GM23338 (cell line): ENCODE results near the gene C12orf43. TPM values are rescaled to one million over a fixed set of nuclear protein-coding genes. Genes with fewer than 3 reads are reported as not detected.

Experiments used
- ATAC-seq: fragments of 200-7000 bp; cut with Tn5 transposase; 3 replicates; pipeline ENCODE4 v1.9.1; 2020
- DNase-seq: peaks from one replicate; pipeline ENCODE4 v3.0.0-alpha.2; 2015; ENCODE audit warnings: low spot score
- H2AFZ ChIP-seq: fragments of 200-600 bp; sonication (generic); 2 replicates; pipeline ENCODE4 v1.8.0; 2016; ENCODE audit warnings: antibody characterized with exemption, mild to moderate bottlenecking, moderate library complexity
- H3F3A ChIP-seq: fragments of 200-600 bp; sonication (generic); replicated peaks from 2 replicates; pipeline ENCODE4 v1.8.0; 2017; ENCODE audit warnings: antibody characterized with exemption, mixed run types, low read depth
- H3K27ac ChIP-seq: fragments of 200-600 bp; sonication (generic); 2 replicates; pipeline ENCODE4 v1.6.1; 2016; ENCODE audit warnings: low read depth
- H3K27me3 ChIP-seq: fragments of 200-600 bp; sonication (generic); 2 replicates; pipeline ENCODE4 v1.8.0; 2016; ENCODE audit warnings: mild to moderate bottlenecking, mixed run types, moderate library complexity; ENCODE audit not compliant: insufficient read depth
- H3K36me3 ChIP-seq: fragments of 200-600 bp; sonication (generic); 2 replicates; pipeline ENCODE4 v1.8.0; 2016; ENCODE audit warnings: mild to moderate bottlenecking; ENCODE audit not compliant: insufficient read depth
- H3K4me1 ChIP-seq: fragments of 200-600 bp; sonication (generic); 2 replicates; pipeline ENCODE4 v1.8.0; 2016; ENCODE audit warnings: mild to moderate bottlenecking, moderate library complexity; ENCODE audit not compliant: insufficient read depth
- H3K4me2 ChIP-seq: fragments of 200-600 bp; sonication (generic); 2 replicates; pipeline ENCODE4 v1.7.1; 2017; ENCODE audit warnings: mixed run types
- H3K4me3 ChIP-seq: fragments of 200-600 bp; sonication (generic); 2 replicates; pipeline ENCODE4 v1.6.1; 2016; ENCODE audit warnings: mixed run types
- H3K79me2 ChIP-seq: fragments of 200-600 bp; sonication (generic); replicated peaks from 2 replicates; pipeline ENCODE4 v1.8.0; 2017; ENCODE audit warnings: mild to moderate bottlenecking; ENCODE audit not compliant: insufficient read depth
- H3K9me2 ChIP-seq: fragments of 200-600 bp; sonication (generic); 2 replicates; pipeline ENCODE4 v1.8.0; 2017; ENCODE audit not compliant: insufficient read depth
- H4K20me1 ChIP-seq: fragments of 200-600 bp; sonication (generic); replicated peaks from 2 replicates; pipeline ENCODE4 v1.8.0; 2017; ENCODE audit warnings: mild to moderate bottlenecking; ENCODE audit not compliant: insufficient read depth
- H3K27ac Mint-ChIP-seq: 2 replicates; pipeline ENCODE4 v1.8.0; 2020; ENCODE audit warnings: inconsistent platforms, mild to moderate bottlenecking, moderate library complexity, mixed read lengths
- H3K27me3 Mint-ChIP-seq: 3 replicates; pipeline ENCODE4 v1.8.0; 2022; ENCODE audit warnings: low read depth, mild to moderate bottlenecking, moderate library complexity, mixed read lengths, inconsistent platforms; ENCODE audit not compliant: insufficient read depth, poor library complexity
- H3K36me3 Mint-ChIP-seq: 3 replicates; pipeline ENCODE4 v1.8.0; 2021; ENCODE audit warnings: low read depth, mild to moderate bottlenecking, inconsistent platforms, moderate library complexity, mixed read lengths
- H3K4me1 Mint-ChIP-seq: 3 replicates; pipeline ENCODE4 v1.8.0; 2020; ENCODE audit warnings: mild to moderate bottlenecking, inconsistent platforms, mixed read lengths
- H3K4me3 Mint-ChIP-seq: 3 replicates; pipeline ENCODE4 v1.8.0; 2021; ENCODE audit warnings: moderate library complexity, mild to moderate bottlenecking, inconsistent platforms, mixed read lengths
- H3K9me3 Mint-ChIP-seq: 3 replicates; pipeline ENCODE4 v1.8.0; 2020; ENCODE audit warnings: moderate library complexity, mild to moderate bottlenecking, inconsistent platforms, mixed read lengths
- CREB1 ChIP-seq: fragments of 250-450 bp; sonication (Bioruptor Pico); IDR thresholded peaks from 2 replicates; pipeline ENCODE4 v1.5.0; 2020; ENCODE audit warnings: low read depth, mild to moderate bottlenecking, moderate library complexity
- CTCF ChIP-seq, 2 experiments: fragments of 200-600 bp in 1 of 2; sonication (generic) in 1 of 2; conservative IDR thresholded peaks; 2 replicates each; pipeline versions ENCODE4 v1.5.1 to v1.6.1; 2016 to 2017; ENCODE audit warnings: antibody characterized with exemption in 2 of 2, low read depth in 2 of 2, mild to moderate bottlenecking in 2 of 2, moderate library complexity in 1 of 2
- ETS1 ChIP-seq: IDR thresholded peaks from 2 replicates; pipeline ENCODE4 v1.6.1; 2016; ENCODE audit warnings: antibody characterized with exemption
- EZH2 ChIP-seq: fragments of 200-600 bp; sonication (generic); IDR thresholded peaks from one replicate; pipeline ENCODE4 v1.8.0; 2017; ENCODE audit warnings: antibody characterized with exemption, mild to moderate bottlenecking, low read depth; ENCODE audit not compliant: unreplicated experiment
- EZH2phosphoT487 ChIP-seq: fragments of 200-600 bp; sonication (generic); IDR thresholded peaks from one replicate; pipeline ENCODE4 v1.8.1; 2018; ENCODE audit warnings: antibody characterized with exemption; ENCODE audit not compliant: unreplicated experiment
- JUNB ChIP-seq: IDR thresholded peaks from one replicate; pipeline ENCODE4 v1.6.1; 2016; ENCODE audit warnings: antibody characterized with exemption; ENCODE audit not compliant: unreplicated experiment
- NANOG ChIP-seq: IDR thresholded peaks from 2 replicates; pipeline ENCODE4 v1.6.1; 2016; ENCODE audit warnings: antibody characterized with exemption, borderline replicate concordance
- POLR2AphosphoS5 ChIP-seq: IDR thresholded peaks from 2 replicates; pipeline ENCODE4 v1.6.1; 2016; ENCODE audit warnings: antibody characterized with exemption, low read depth
- REST ChIP-seq: IDR thresholded peaks from one replicate; pipeline ENCODE4 v1.6.1; 2018; ENCODE audit warnings: antibody characterized with exemption; ENCODE audit not compliant: unreplicated experiment
- STAT1 ChIP-seq: IDR thresholded peaks from one replicate; pipeline ENCODE4 v1.6.1; 2016; ENCODE audit warnings: antibody characterized with exemption; ENCODE audit not compliant: unreplicated experiment
- ZNF114 ChIP-seq: fragments of 250-450 bp; sonication (Bioruptor Pico); IDR thresholded peaks from 2 replicates; pipeline ENCODE4 v1.5.0; 2020; ENCODE audit warnings: mild to moderate bottlenecking, moderate library complexity
- ZNF331 ChIP-seq: fragments of 250-450 bp; sonication (Bioruptor Pico); IDR thresholded peaks from 2 replicates; pipeline ENCODE4 v1.5.0; 2020; ENCODE audit warnings: low read depth, mild to moderate bottlenecking, moderate library complexity
- ZNF462 ChIP-seq: fragments of 250-450 bp; sonication (Bioruptor Pico); IDR thresholded peaks from 2 replicates; pipeline ENCODE4 v1.5.0; 2020; ENCODE audit warnings: mild to moderate bottlenecking, moderate library complexity
- polyA plus RNA-seq: library from polyadenylated mRNA; unstranded; fragments of >200 nt; fragmentation: Nextera tagmentation; extraction: Ambion mirVana; gene quantifications from 2 replicates; pipeline ENCODE4 v1.2.1, GENCODE V29; 2016
- total RNA-seq: library from RNA; depleted of rRNA; stranded (reverse); fragments of >200 nt; shearing (Covaris generic); gene quantifications from 2 replicates; pipeline ENCODE4 v1.2.3, GENCODE V29; 2014

Gene C12orf43
- total and polyA plus RNA-seq, 2 experiments from 2014 or later: 15.2 to 20.7 TPM

- H4K20me1 ChIP-seq: no peaks in the 10 kb centered on the region
- no peaks in the 10 kb centered on the region for H3K36me3 ChIP-seq
Observed at GRCh38 chr12:121059031-121059898, 43.0 kb upstream of the C12orf43 start.

More at GRCh38 chr12:121059031-121059898, 43.0 kb upstream of the C12orf43 start:
- Histone ChIP-seq H3K4me1 (no peaks in the 10 kb centered on the region), H2AFZ (peak overlapping the region; percentile 35), H3K4me3 (no peak overlapping the region), H3K9me2 (no peaks in the 10 kb centered on the region), H3F3A (no peaks in the 10 kb centered on the region), H3K27ac (no peak overlapping the region), H3K27me3 (no peaks in the 10 kb centered on the region), H3K79me2 (no peaks in the 10 kb centered on the region), H3K4me2 (no peak overlapping the region)
- DNase-seq (no peak), ATAC-seq (no peak)
- H3K4me1 Mint-ChIP-seq: peaks cover 6% of the 10 kb centered on the region
- no peaks in the 10 kb centered on the region for H3K9me3 Mint-ChIP-seq
- H3K27me3 Mint-ChIP-seq: peaks cover 6% of the 10 kb centered on the region
- TF ChIP-seq JUNB (no peak), ZNF114 (CRISPR knock-in tag) (no peak), EZH2 (no peak), POLR2AphosphoS5 (no peak), REST (no peak), EZH2phosphoT487 (no peak), CREB1 (no peak), ZNF331 (CRISPR knock-in tag) (no peak), ETS1 (no peak), NANOG (no peak), ZNF462 (no peak), CTCF (conservative IDR thresholded peaks at IDR 0.05; ENCODE audit: low read depth in 2 of 2) (no peak), STAT1 (no peak)
- H3K27ac Mint-ChIP-seq: no peak overlapping the region
- H3K4me3 Mint-ChIP-seq: no peak overlapping the region; the same call in 2 of the 3 replicates
- no peaks in the 10 kb centered on the region for H3K36me3 Mint-ChIP-seq
